GM18519 (cell line): ENCODE measurements around the gene MRPS21.
"Not testable (repeated sequence)": the region's sequence is repeated elsewhere in the genome, so short reads cannot be mapped to it uniquely, and the experiment has no call there.

ENCODE experiments used
- ATAC-seq: cut with Tn5 transposase; IDR thresholded peaks from one replicate; pipeline ENCODE4 v1.9.1; 2021; ENCODE audit warnings: mild to moderate bottlenecking, moderate library complexity; ENCODE audit not compliant: unreplicated experiment, low FRiP score

Gene MRPS21

GRCh38 chr1:150281221-150281757 is 12.4 kb upstream of the MRPS21 start:
- no peak for ATAC-seq

GRCh38 chr1:150281758-150282557 is 11.7 kb upstream of the MRPS21 start, which contains the start of gene CIART:
Gene CIART (plus strand): TSS chr1:150282554. CDS start chr1:150283268, 714 bp downstream.
- peak; percentile 58 for ATAC-seq

- ATAC-seq: no peak
These were observed 11.1 kb upstream of the MRPS21 start for GRCh38 chr1:150282558-150282958.

- no peak for ATAC-seq
These were observed 10.4 kb upstream of the MRPS21 start for GRCh38 chr1:150283260-150283659.

GRCh38 chr1:150288382-150288781 is 5.3 kb upstream of the MRPS21 start:
- no peak for ATAC-seq

GRCh38 chr1:150288822-150289221 is 4.8 kb upstream of the MRPS21 start:
- no peak for ATAC-seq

GRCh38 chr1:150295476-150295875 is 1.8 kb downstream of the MRPS21 start:
- ATAC-seq: no peak

- ATAC-seq: no peak
These were observed 6.1 kb downstream of the MRPS21 start for GRCh38 chr1:150299716-150300115.

- no peak for ATAC-seq
These were observed 8.7 kb downstream of the MRPS21 start for GRCh38 chr1:150302338-150302737.

- no peak for ATAC-seq
These were observed 9.2 kb downstream of the MRPS21 start for GRCh38 chr1:150302902-150303301.

GRCh38 chr1:150308585-150308984 is 14.9 kb downstream of the MRPS21 start:
- ATAC-seq: not testable (repeated sequence)

GRCh38 chr1:150309758-150310508 is 16.3 kb downstream of the MRPS21 start:
- no peak for ATAC-seq

GRCh38 chr1:150311762-150312161 is 18.1 kb downstream of the MRPS21 start:
- ATAC-seq: no peak

- ATAC-seq: not testable (repeated sequence)
These were observed 21.0 kb downstream of the MRPS21 start for GRCh38 chr1:150314691-150315090.

- ATAC-seq: no peak
These were observed 27.0 kb downstream of the MRPS21 start for GRCh38 chr1:150320667-150320978.

- no peak for ATAC-seq
These were observed 28.1 kb downstream of the MRPS21 start for GRCh38 chr1:150321826-150322166.

- no peak for ATAC-seq
These were observed 28.6 kb downstream of the MRPS21 start for GRCh38 chr1:150322310-150322709.

GRCh38 chr1:150332651-150333290 is 39.1 kb downstream of the MRPS21 start:
- no peak for ATAC-seq

- no peak for ATAC-seq
These were observed 52.7 kb downstream of the MRPS21 start for GRCh38 chr1:150346316-150346715.

GRCh38 chr1:150352866-150353265 is 59.2 kb downstream of the MRPS21 start:
- no peak for ATAC-seq
